HepG2 (cell line): Measurements from ENCODE around the gene ACSM2A.
"Not testable (repeated sequence)": the region's sequence is repeated elsewhere in the genome, so short reads cannot be mapped to it uniquely, and the experiment has no call there.

Experiments used
- ATF1 ChIP-seq: IDR thresholded peaks from 2 replicates; pipeline ENCODE4 v1.6.1; 2016; ENCODE audit warnings: mild to moderate bottlenecking, control low read depth
- EEA1 ChIP-seq: sonication (generic); formaldehyde crosslinking; IDR thresholded peaks from 2 replicates; pipeline ENCODE4 v1.5.1; 2020; ENCODE audit warnings: mild to moderate bottlenecking, missing genetic modification reagents, borderline replicate concordance
- GTF2F1 ChIP-seq: fragments of 150-350 bp; IDR thresholded peaks from 2 replicates; pipeline ENCODE4 v1.6.1; 2014; ENCODE audit warnings: low read length
- HCFC1 ChIP-seq: fragments of 150-350 bp; IDR thresholded peaks from 2 replicates; pipeline ENCODE4 v1.6.1; 2014; ENCODE audit warnings: low read depth, low read length
- NFKB2 ChIP-seq: sonication (generic); formaldehyde crosslinking; IDR thresholded peaks from 2 replicates; pipeline ENCODE4 v1.4.0; 2020; ENCODE audit warnings: missing genetic modification reagents, borderline replicate concordance
- NR3C1 ChIP-seq: sonication (generic); formaldehyde crosslinking; IDR thresholded peaks from 2 replicates; pipeline ENCODE4 v1.4.0; 2020; ENCODE audit warnings: missing genetic modification reagents
- SALL2 ChIP-seq: sonication (generic); formaldehyde crosslinking; IDR thresholded peaks from 2 replicates; pipeline ENCODE4 v1.8.1; 2023; ENCODE audit warnings: mild to moderate bottlenecking, missing genetic modification reagents, inconsistent platforms
- ZFP41 ChIP-seq: sonication (generic); formaldehyde crosslinking; IDR thresholded peaks from 2 replicates; pipeline ENCODE4 v1.4.0; 2020; ENCODE audit warnings: mild to moderate bottlenecking, missing genetic modification reagents, borderline replicate concordance
- ZNF75D ChIP-seq: sonication (generic); formaldehyde crosslinking; IDR thresholded peaks from 2 replicates; pipeline ENCODE4 v1.8.1; 2023; ENCODE audit warnings: missing genetic modification reagents, mild to moderate bottlenecking, borderline replicate concordance
- TF ChIP-seq, protein P1 (sequence below): sonication (generic); formaldehyde crosslinking; IDR thresholded peaks from 2 replicates; pipeline ENCODE4 v1.5.0; 2020; ENCODE audit warnings: mild to moderate bottlenecking, missing genetic modification reagents, moderate library complexity
- TF ChIP-seq, protein P2 (sequence below): sonication (generic); formaldehyde crosslinking; IDR thresholded peaks from 2 replicates; pipeline ENCODE4 v1.9.0; 2021; ENCODE audit warnings: missing genetic modification reagents, borderline replicate concordance
- TF ChIP-seq, protein P3 (sequence below): sonication (generic); formaldehyde crosslinking; IDR thresholded peaks from 2 replicates; pipeline ENCODE4 v1.4.0; 2020; ENCODE audit warnings: missing genetic modification reagents, mild to moderate bottlenecking, borderline replicate concordance
- TF ChIP-seq, protein P4 (sequence below): sonication (generic); formaldehyde crosslinking; IDR thresholded peaks from 2 replicates; pipeline ENCODE4 v1.4.0; 2020; ENCODE audit warnings: missing genetic modification reagents

DNA sequence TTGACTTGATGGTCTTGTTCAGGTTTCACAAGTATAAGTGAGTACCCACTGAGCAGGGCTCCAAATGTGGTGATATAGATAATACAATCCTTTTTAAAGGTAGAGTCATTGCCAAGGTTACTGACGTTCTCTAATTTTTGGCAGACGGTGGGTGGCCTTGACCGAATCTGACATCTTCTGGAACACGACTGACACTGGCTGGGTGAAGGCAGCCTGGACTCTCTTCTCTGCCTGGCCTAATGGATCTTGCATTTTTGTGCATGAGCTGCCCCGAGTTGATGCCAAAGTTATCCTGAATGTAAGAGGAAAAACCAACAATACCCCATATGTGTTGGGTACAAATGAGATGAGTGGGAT is 27.6 kb upstream of the ACSM2A start:
- not testable (repeated sequence) for TF ChIP-seq ATF1 (CRISPR knock-in tag); SALL2 (CRISPR knock-in tag); NR3C1 (CRISPR knock-in tag); ZFP41 (CRISPR knock-in tag); GTF2F1; NFKB2 (CRISPR knock-in tag); EEA1 (CRISPR knock-in tag); ZNF75D (CRISPR knock-in tag); HCFC1
- TF ChIP-seq, protein P1, sequence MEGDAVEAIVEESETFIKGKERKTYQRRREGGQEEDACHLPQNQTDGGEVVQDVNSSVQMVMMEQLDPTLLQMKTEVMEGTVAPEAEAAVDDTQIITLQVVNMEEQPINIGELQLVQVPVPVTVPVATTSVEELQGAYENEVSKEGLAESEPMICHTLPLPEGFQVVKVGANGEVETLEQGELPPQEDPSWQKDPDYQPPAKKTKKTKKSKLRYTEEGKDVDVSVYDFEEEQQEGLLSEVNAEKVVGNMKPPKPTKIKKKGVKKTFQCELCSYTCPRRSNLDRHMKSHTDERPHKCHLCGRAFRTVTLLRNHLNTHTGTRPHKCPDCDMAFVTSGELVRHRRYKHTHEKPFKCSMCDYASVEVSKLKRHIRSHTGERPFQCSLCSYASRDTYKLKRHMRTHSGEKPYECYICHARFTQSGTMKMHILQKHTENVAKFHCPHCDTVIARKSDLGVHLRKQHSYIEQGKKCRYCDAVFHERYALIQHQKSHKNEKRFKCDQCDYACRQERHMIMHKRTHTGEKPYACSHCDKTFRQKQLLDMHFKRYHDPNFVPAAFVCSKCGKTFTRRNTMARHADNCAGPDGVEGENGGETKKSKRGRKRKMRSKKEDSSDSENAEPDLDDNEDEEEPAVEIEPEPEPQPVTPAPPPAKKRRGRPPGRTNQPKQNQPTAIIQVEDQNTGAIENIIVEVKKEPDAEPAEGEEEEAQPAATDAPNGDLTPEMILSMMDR = not testable (repeated sequence)
- TF ChIP-seq, protein P2, sequence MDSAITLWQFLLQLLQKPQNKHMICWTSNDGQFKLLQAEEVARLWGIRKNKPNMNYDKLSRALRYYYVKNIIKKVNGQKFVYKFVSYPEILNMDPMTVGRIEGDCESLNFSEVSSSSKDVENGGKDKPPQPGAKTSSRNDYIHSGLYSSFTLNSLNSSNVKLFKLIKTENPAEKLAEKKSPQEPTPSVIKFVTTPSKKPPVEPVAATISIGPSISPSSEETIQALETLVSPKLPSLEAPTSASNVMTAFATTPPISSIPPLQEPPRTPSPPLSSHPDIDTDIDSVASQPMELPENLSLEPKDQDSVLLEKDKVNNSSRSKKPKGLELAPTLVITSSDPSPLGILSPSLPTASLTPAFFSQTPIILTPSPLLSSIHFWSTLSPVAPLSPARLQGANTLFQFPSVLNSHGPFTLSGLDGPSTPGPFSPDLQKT = not testable (repeated sequence)
- TF ChIP-seq, protein P3, sequence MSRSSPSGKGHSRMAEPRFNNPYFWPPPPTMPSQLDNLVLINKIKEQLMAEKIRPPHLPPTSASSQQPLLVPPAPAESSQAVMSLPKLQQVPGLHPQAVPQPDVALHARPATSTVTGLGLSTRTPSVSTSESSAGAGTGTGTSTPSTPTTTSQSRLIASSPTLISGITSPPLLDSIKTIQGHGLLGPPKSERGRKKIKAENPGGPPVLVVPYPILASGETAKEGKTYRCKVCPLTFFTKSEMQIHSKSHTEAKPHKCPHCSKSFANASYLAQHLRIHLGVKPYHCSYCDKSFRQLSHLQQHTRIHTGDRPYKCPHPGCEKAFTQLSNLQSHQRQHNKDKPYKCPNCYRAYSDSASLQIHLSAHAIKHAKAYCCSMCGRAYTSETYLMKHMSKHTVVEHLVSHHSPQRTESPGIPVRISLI = not testable (repeated sequence)
- TF ChIP-seq, protein P4, sequence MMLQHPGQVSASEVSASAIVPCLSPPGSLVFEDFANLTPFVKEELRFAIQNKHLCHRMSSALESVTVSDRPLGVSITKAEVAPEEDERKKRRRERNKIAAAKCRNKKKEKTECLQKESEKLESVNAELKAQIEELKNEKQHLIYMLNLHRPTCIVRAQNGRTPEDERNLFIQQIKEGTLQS (CRISPR knock-in tag) = not testable (repeated sequence)
